Fibroblast of the aortic adventitia (primary cell): Measurements from ENCODE around the gene ACY1. TPM values are rescaled to one million over a fixed set of nuclear protein-coding genes. Genes with fewer than 3 reads are reported as not detected.

ENCODE experiments used
- DNase-seq: peaks from one replicate; pipeline ENCODE4 v3.0.0-alpha.2; 2010; ENCODE audit warnings: low read depth
- H3K4me3 ChIP-seq: 2 replicates; pipeline ENCODE4 v1.5.1; 2011; ENCODE audit warnings: low read depth, mild to moderate bottlenecking, control low read depth, low read length, moderate library complexity
- total RNA-seq: library from RNA; depleted of rRNA; stranded (reverse); fragments of >200 nt; gene quantifications from 2 replicates; pipeline ENCODE4 v1.2.3, GENCODE V29; 2012; ENCODE audit warnings: low replicate concordance
- TF ChIP-seq, protein P1 (sequence below): IDR thresholded peaks from 2 replicates; pipeline ENCODE4 v1.5.1; 2011; ENCODE audit warnings: mild to moderate bottlenecking, low read length, control low read depth, inconsistent platforms; ENCODE audit not compliant: insufficient read depth

Gene ACY1
- total RNA-seq, 1 donor, result 26.7 TPM

DNA sequence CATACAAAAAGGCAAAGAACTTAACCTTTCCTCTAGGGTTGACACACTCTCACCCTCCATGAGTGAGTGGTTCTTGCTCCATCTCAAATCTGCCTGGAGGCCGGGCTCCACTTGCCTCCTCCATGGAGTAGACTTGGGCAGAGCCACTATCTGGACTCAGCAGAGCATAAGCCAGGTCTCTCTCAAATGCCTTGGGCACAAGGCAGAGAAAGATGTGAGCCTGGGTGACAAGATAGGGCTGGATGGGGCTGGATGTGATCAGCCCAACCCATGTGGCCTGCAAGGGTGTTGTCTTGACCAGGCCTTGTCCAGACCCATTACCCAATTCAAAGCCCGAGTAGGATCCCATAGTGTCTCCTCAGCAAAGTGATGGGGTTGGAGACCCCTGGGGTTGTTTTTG, 16.5 kb downstream of the ACY1 start:
- no peak for DNase-seq
- TF ChIP-seq, protein P1, sequence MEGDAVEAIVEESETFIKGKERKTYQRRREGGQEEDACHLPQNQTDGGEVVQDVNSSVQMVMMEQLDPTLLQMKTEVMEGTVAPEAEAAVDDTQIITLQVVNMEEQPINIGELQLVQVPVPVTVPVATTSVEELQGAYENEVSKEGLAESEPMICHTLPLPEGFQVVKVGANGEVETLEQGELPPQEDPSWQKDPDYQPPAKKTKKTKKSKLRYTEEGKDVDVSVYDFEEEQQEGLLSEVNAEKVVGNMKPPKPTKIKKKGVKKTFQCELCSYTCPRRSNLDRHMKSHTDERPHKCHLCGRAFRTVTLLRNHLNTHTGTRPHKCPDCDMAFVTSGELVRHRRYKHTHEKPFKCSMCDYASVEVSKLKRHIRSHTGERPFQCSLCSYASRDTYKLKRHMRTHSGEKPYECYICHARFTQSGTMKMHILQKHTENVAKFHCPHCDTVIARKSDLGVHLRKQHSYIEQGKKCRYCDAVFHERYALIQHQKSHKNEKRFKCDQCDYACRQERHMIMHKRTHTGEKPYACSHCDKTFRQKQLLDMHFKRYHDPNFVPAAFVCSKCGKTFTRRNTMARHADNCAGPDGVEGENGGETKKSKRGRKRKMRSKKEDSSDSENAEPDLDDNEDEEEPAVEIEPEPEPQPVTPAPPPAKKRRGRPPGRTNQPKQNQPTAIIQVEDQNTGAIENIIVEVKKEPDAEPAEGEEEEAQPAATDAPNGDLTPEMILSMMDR, result no peak
- H3K4me3 ChIP-seq, result no peak overlapping the region

DNA sequence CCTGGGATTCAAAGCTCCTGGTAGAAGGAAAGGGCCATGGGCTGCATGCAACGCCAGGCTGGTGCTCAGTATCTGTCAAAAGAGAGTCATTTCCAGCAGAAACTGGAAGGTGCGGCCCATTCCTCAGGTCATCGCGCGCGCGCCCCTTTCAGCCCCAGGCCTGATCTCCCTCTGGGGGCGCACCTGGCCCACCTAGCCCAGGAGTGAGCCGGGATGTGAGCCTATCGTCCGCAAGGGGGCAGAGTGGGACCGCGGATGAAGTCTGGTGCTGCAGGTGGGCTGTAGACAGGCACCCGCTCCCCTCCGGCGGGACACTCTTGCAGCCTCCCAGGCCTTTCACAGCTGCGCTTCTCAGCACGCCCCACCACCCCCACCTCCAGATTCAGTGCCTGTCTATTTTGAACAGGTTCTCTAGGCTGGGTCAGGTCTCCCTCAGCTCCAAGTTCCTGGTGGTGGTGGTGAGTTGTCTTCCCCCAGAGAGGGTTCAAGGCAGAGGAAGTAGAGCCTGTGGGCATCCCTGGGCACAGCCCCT, 18.2 kb downstream of the ACY1 start:
- TF ChIP-seq, protein P1, result peak; percentile 88
- DNase-seq, result peak; percentile 54
- no peak overlapping the region for H3K4me3 ChIP-seq

DNA sequence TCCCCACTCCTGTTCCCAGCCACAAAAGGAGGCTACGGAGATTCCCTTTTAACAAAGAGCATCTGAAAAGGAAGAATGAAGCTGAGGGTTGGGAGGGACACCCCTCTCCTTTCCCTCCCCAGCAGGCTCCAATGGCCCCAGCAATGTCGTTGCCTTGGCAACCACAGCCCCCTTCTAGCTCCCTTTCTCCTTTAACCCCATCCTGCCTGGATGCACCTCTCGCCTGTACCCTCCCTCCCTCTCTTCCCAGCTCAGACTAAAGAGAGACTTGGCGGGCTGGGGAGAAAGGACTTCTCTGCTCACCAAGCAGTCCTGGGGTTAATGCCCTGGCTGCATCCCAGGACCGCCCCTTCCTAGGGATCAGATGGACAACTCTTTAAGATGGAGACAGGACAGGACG, 19.4 kb downstream of the ACY1 start:
- H3K4me3 ChIP-seq, result no peak overlapping the region
- TF ChIP-seq, protein P1, result no peak
- DNase-seq, result no peak

DNA sequence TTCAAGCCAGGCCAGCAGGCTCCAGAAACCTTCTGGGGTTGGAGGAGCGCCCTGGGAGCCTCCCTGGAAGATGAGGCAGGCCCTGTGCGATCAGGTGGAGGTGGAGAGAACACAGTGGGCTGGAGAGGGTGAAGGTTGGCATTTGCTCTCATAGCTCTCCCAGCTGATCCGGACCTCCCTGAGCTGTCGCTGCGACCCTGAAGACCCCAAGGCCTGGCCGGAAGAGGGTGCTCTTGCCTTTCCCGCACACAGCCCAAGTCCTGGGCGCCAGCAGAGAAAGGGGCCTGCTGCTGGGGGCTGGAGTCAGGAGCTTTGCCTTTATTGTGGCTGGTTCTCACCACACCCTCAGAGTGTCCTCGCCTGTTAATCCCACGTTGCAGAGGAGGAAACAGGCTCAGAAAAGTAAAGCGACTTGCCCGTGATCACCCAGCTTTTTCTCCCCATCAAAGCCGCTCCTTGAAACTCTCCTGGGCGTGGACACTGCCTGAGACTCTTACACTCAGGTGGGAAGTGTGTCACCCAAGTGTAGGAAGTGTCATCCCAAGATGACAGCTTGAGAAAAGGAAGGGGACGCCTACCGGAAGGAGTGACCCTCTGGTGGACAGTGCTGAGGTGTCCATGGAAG, 20.9 kb downstream of the ACY1 start:
- no peak overlapping the region for H3K4me3 ChIP-seq
- TF ChIP-seq, protein P1, result peak; percentile 65
- peak; percentile 57 for DNase-seq

DNA sequence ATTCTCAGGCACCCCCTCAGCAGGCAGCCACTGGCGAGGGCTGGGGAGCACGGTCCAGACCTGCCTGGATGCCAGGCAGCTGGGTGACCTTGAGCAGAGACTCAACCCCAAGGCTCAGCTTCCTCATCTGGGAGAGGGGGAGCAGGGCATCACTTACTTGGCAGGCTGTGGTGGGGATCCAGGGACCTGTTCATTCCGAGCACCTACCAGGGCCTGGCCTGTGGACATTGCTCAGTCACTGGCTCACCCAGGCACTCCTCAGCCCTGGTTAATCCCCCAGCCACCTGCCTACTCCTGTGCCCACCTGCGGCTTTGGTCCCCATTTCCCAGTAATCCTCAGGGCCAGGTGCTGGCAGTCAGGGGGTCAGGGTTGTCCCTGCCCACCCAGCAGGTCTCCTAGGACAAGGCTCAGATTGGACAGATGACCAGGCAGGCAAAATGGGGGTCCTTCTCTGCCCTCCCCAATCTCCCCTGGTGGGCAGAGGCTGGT, 21.6 kb downstream of the ACY1 start:
- TF ChIP-seq, protein P1, result no peak
- no peak for DNase-seq
- no peak overlapping the region for H3K4me3 ChIP-seq

DNA sequence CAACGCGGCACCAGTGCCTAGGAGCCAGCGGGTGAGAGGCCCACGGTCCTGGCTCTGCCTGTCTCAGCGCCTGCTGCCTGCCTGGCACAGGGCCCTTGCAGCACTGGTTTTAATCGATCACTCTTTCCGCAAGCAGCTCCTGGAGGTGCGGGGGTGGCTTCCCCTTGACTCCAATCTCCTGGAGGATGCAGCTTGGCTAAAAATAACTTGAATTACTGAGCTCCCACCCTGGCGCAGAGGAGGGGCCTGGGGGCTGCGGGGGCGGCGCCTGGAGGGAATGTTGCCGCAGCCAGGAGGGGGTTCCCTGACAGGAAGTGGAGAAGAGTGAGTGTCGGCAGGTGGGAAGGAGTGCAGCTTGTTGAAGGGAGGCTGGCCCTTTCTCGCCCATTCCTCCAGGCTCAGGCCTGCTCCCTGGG, 22.2 kb downstream of the ACY1 start:
- TF ChIP-seq, protein P1, result no peak
- H3K4me3 ChIP-seq, result no peak overlapping the region
- peak; percentile 51 for DNase-seq
